Measurements from ENCODE around the gene C1orf116.

- TF ChIP-seq TARDBP (IDR thresholded peaks at IDR 0.05; ENCODE audit: borderline replicate concordance) (no peak), CTCF (IDR thresholded peaks at IDR 0.05 in 2 of 3, conservative IDR thresholded peaks at IDR 0.05 in 1 of 3; ENCODE audit: control insufficient read depth in 2 of 3, extremely low read depth in 1 of 3, insufficient read depth in 1 of 3, low read depth in 3 of 3, low read length in 3 of 3) (no peak), NRF1 (conservative IDR thresholded peaks at IDR 0.05; ENCODE audit: low read depth, low read length) (no peak), IRF4 (IDR thresholded peaks at IDR 0.05; ENCODE audit: low read depth, low read length) (no peak)
Measured at GRCh38 chr1:207001492-207002245, 30.9 kb downstream of the C1orf116 start.
